Measurements from ENCODE around the gene PRG2.

PRG2 gene

GRCh38 chr11:57396744-57397143, 6.3 kb upstream of the PRG2 start:
- no peak for DNase-seq (ENCODE audit: low spot score)

DNA sequence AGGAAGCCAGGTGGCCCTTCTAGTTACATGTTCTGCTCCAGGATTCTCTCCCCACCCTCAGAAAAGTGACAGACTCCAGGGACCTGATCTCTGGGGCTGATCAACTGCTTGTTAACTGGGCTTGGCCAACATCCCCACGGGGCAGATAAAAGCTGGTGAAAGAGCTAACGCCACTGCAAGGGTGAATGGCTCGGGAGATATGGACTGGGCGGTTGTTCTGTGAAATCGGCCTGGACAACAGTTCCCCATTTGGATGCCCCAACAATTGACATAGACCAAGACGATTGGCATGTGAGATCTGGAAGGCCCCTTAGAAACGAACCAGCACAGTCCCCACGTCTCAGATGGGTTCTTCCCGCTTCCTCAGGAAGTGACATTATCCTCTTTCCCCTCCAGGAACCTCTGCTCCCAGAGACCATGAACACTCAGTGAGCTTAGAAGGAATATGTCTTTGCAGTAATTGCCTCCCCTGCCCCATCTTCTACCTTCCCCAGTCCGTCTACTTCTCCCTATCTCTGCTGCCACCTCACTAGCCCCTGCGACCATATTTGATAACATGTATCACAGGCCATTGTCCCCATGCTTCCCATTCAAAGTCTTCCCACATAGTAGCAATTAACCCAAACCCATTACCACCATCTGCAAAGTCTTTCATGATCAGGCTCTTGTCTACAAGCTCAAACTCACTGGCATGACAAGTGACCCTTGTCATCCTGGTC, 5.6 kb upstream of the PRG2 start:
- no peak for DNase-seq (ENCODE audit: low spot score)

DNA sequence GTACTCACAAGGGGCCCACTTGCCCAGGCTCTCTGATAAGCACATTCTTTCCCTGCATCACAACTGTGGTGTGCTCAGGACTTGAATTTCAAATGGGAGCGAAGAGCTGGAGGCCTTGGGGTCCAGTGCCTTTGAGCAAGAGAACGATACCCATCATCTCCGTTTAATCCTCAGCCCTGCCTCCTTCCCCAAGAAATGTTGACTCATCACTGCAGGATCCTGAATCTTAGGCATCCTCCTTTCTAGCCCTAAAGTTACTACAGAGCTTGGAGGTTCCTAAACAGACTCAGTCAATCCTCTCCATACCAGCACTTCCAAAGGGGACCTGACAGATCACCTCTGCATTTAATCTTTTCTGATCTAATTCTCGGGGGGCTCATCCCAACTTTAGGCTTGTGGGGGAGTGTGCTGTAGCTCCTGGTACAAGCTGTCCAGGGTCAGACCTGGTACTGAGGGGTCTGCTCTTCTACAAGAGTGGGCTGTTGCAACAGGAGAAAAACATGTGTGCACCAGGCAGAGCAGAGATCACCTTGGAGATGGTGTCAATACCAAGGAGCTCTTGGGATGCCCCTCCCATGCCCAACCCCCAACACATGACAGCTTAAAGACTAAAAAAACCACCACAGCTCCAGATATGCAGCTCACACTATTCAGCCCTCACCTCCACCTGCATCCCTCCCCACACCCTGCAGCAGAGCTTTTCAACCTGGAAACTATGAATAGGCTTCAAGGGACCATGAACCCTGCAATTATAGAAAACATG, 3.9 kb upstream of the PRG2 start:
- no peak for DNase-seq (ENCODE audit: low spot score)

GRCh38 chr11:57392763-57393105, 2.3 kb upstream of the PRG2 start:
- DNase-seq (ENCODE audit: low spot score): no peak

DNA sequence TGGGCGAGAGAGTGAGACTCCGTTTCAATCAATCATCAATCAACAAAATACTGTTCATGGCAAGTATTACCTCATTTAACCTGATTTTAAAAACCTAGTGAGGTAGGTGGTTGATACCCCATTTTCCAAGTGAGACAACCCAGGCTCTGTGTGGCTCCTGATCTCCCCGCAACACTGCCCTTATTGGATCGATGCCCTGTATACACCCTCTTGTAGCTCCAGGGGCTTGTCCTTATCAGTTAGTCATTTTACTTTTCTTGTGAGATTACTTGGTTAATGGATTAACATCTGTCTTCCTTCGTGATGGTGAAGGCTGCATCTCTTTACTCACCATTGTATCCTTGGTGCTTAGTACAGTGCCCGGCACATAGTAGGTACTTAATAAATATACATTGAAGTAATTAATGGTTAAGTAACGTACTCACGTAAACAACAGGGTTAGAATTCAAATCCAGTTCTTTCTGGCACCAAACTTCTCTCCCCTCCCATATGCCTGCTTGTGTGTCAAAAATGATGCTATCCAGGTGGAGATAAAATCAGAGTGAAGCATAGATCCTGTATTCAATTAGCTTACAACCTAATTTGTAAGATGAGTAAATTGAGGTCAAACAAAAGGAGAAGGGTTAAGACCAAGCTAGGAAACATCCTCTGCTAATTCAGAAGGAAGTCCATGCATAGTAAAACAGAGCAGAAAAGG, 1.8 kb upstream of the PRG2 start:
- DNase-seq (ENCODE audit: low spot score): no peak

GRCh38 chr11:57391539-57391938, 1.1 kb upstream of the PRG2 start:
- no peak for DNase-seq (ENCODE audit: low spot score)

DNA sequence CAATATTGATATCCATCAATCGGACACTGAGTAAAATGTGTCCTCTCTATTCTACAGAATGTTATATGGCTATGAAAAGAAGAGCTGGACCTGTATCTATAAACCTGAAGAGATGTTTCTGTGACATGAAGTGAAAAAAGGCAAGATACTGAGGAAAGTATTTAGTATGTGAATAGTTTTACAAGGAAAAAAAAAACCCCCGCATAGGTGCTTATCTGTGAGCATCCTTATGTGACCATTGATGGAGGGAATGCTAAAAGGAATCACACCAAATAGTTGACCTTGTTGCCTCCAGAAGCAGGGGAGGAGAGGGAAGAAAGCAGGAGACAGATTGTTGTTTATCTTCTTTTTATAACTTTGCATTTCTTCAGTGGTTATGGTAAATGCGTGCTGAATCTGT, 661 bp upstream of the PRG2 start:
- DNase-seq (ENCODE audit: low spot score): no peak

DNA sequence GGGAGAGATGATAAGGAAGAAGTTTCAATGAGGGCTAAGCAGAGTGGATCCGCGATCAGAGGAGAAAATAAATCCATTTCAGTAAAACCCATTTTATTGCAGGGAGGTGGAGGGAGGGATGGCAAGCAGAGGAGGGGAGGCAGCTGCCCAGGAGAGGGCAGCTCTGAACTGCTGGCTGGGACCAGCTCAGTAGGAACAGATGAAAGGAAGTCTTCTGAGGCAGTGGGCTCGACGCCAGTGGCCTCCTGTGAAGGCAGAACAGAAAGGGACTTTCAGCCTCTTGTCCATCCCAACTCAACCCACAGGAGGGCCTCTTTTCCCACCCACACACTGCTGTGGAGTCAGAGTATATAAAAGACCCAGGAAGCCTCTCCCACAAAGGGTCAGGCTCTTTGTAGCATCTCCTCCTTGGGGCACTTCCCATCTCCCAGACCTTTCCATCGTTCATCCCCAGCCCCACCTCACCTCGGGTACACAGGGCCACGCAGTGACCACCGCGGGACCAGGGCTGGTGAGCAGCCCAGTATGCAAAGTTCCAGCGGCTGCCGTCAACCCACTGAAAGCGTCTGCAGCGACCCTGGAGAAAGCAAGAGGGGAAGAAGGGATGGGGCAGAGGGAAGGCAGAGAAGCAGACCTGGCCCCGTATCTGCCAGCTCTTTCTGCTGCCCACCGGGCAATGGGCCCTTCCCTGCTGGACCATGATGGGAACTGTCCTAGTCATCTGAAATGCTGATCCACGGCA, 3.0 kb downstream of the PRG2 start:
- no peak for DNase-seq (ENCODE audit: low spot score)

DNA sequence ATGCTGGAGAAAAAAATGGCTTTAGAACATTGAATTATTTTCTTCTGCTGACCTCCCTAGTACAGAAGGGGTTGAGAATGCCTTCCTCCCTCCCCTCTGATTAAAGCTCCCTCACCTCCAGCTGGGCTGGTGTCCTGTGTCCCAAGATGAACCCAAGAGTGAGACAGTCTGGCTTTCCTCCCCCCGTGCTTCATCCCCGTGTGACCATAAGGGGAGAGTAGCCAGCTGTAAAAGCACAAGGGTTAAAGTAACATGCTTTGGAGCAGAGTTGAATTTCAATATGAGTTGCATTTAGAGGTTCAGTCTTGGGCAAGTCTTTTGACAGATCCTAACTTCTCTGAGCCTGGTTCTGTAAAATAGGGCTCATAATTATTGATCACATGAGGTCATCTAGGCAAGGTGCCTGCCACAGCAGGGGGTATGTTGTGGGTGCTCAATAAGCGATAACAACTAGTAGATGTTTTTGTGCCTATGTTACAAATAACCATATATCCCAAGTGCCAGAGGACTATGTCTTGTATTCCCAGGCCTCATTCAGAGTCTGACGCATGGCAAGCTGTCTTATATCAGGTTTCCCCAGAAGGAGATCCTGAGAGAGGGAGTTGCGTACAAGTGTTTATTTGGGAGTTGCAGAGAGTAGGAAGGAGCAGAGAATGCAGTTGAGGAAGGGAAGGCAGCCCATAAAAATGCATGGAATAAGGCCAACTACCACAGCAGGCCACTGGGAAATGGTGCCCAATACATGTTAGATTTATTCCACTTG, 4.1 kb downstream of the PRG2 start:
- no peak for DNase-seq (ENCODE audit: low spot score)

DNA sequence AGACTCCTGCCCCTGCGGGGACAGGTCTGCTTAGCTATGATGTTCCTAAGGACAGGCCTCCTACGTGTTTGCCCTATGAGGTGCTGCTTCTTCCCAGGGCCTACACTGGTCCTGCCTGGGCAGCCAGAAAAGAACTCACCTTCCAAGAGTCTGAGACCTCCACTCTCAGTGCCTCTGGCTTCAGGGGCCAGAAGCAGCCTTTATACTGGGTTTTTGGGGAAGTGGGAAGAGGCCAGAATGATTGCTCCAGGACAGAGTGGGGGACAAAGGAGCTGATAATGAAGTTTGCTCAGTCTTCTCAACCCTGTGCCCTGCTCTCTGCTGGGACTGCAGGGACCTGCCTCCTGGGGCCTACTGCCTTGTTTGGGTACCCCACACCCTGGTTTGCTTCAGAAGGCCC, 9.5 kb downstream of the PRG2 start, which contains the start of gene PRG3:
Gene PRG3, minus strand, starts transcription at position 176 of the 400 bp plus-strand sequence. CDS start 442 bp downstream, outside the sequence.
- no peak for DNase-seq (ENCODE audit: low spot score)

GRCh38 chr11:57379732-57380131, 10.7 kb downstream of the PRG2 start:
- DNase-seq (ENCODE audit: low spot score): no peak

GRCh38 chr11:57378186-57378585, 12.3 kb downstream of the PRG2 start:
- DNase-seq (ENCODE audit: low spot score): no peak

GRCh38 chr11:57377107-57377506, 13.3 kb downstream of the PRG2 start:
- no peak for DNase-seq (ENCODE audit: low spot score)

GRCh38 chr11:57376095-57377090, 14.1 kb downstream of the PRG2 start:
- no peak for DNase-seq (ENCODE audit: low spot score)

DNA sequence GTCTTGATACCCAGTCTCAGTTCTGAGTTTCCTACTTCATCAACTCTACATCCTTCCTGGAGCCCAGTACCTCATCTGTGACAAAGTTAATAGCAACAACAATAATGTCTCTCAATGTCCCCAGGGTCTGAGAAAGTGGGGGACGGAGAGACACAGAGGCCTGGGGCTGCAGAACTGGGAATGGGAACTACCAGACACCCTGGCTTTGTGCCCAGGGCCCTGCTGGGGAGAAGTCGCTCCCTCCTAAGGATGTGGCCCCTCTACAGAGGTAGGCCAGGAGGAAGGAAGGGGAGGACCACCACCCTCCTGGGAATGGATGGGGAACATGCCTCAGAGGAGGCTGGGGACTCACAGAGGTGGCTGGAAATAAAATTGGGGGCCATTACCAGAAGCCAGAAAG, 15.0 kb downstream of the PRG2 start:
- DNase-seq (ENCODE audit: low spot score): no peak

DNA sequence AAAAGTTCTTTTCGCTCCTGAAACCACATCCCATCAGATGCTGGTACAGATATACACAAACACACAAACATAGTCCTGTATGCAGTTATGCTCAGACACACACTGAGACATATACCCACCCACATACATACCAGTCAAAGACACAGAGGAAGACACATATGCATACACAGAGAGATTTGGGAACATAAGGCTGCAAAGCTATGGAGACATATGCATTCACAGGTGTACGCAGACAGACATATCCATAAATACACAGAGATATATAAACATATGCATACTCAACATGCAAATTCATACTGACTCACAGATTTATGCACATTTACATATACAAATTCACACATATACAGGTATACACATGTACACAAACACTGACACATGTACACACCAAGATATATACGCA, 15.5 kb downstream of the PRG2 start:
- no peak for DNase-seq (ENCODE audit: low spot score)

DNA sequence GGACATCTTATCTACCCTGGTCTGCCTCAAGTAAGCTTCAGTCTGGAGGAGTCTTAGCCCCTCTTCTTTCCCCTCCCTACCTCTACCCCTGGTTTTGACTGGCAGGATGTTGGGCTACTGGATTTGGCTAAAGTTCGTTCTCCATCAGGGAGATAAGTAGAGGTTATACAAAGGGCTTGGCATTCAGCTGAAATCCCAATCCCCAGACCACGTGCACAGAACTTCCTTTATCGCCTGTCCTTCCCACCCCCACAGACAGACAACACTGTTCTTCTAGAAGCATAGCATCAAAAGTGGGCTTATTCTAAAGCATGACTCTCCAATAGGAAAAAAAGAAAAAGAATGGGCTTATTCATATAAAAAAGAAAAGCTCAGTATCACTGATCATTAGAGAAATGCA, 17.3 kb downstream of the PRG2 start:
- no peak for DNase-seq (ENCODE audit: low spot score)

DNA sequence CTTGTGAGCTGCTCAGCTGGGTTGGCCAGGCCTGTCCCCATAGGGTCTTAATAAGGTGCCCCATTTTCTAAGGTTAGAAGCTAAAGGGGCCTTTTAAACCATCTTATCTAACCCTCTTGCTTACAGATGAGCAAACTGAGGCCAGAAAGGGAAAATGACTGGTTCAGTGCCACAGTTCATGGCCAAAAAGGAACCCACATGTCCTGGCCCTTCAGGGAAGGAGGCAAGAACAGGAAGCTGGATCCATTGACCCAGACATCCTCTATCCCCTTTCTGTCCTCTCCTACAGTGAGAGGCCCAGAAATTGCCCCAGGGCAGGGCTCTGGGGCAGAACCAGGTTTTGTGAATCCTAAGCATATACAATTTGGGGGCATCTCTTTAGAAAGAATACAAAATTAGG, 19.5 kb downstream of the PRG2 start:
- DNase-seq (ENCODE audit: low spot score): no peak

DNA sequence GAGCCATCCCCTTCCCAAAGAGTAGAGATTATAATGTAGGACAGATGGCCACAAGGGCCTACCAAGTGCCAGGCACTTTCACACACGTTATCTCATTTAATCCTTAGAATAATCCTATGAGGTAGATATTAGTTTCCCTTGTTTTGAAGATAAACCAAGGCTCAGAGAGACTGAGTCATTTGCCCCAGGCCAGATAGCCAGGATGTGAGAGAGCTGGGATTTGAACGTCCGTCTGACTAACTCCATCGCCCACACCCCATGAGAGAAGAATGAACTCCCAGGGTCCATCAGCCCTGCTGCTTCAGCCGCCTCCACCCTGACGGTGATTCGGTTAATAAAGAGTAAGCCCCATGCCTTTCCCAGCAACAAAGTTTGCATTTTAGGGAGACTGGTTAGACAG, 20.2 kb downstream of the PRG2 start:
- no peak for DNase-seq (ENCODE audit: low spot score)

- DNase-seq (ENCODE audit: low spot score): no peak
These were observed 21.6 kb downstream of the PRG2 start for GRCh38 chr11:57368845-57369232.
